ENCODE results near the gene MS4A13. TPM values are rescaled to one million over a fixed set of nuclear protein-coding genes. Genes with fewer than 3 reads are reported as not detected.

The MS4A13 gene
- total RNA-seq, 4 donors from 2014 or later, result not detected

DNA sequence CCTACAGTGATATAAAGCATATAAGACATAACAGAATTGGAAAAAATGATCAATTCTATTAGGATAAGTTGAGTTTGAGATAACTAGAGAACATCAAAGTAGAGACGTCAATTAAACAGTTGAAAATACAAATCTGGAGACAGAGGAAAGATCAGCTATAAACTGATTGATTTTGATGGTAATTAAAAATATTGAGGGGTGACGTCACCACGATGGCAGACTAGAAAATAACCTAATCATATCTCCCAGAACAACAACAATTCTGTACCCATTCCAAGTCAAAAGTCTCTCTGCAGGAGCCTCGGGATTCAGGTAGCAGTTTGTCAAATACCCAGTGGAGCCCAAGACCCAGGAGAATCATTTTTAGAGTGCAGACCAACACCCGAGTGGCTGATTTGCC, 28.9 kb downstream of the MS4A13 start:
- ATAC-seq (ENCODE audit: low FRiP score), result no peak
- DNase-seq (ENCODE audit: low spot score), result no peak
- TF ChIP-seq CTCF (IDR thresholded peaks at IDR 0.05), result no peak

- no peak for DNase-seq (ENCODE audit: low spot score)
- no peak for ATAC-seq (ENCODE audit: low FRiP score)
- TF ChIP-seq CTCF (IDR thresholded peaks at IDR 0.05), result no peak
Measured at GRCh38 chr11:60561254-60561653, 46.1 kb downstream of the MS4A13 start.

DNA sequence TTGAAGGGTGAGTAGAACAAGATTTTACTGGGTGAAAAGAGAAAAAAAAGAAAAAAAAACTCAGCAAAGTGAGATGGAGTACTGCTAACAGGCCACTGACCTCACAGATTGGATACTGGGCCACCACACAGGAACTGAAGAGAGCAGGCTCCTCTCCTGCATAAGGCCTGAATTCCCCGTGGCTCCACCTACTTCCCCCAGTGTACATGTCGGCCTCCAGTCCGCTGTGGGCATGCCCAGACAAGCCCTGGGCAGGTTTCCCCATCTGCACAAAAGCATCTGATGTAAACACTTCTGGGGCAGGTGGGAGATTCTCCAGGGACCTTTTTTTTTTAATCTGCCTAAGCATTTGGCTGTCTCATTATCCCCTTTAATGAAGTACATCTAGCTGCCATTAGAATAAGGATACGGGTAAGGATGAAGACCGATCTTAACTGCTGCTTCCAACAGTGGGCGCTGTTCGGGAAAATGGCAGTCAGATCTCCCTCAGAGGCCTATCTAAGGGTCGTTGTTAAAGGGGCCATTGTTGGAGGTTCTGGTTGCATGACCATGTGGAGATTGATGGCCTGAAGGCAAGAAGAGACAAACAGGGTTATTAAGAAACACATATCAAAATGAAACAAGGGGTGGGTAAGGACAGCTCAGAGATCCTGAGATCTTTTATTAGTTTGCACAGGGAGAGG, 48.5 kb downstream of the MS4A13 start:
- DNase-seq (ENCODE audit: low spot score), result no peak
- no peak for ATAC-seq (ENCODE audit: low FRiP score)
- TF ChIP-seq CTCF (IDR thresholded peaks at IDR 0.05), result no peak

DNA sequence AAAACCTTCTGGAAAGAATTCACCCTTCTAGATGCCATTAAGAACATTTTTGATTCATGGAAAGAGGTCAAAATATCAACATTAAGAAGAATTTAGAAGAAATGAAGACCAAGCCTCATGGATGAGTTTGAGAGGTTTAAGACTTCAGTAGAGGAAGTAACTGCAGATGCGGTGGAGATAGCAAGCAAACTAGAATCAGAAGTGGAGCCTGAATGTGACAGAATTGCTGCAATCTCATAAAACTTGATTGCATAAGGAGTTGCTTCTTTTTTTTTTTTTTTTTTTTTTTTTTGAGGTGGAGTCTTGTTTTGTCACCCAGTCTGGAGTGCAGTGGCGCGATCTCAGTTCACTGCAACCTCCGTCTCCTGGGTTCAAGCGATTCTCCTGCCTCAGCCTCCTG, 51.6 kb downstream of the MS4A13 start:
- TF ChIP-seq CTCF (IDR thresholded peaks at IDR 0.05), result no peak
- no peak for ATAC-seq (ENCODE audit: low FRiP score)
- no peak for DNase-seq (ENCODE audit: low spot score)

GRCh38 chr11:60570970-60571369, 55.8 kb downstream of the MS4A13 start:
- DNase-seq (ENCODE audit: low spot score), result no peak
- no peak for ATAC-seq (ENCODE audit: low FRiP score)
- no peak for TF ChIP-seq CTCF (IDR thresholded peaks at IDR 0.05)

DNA sequence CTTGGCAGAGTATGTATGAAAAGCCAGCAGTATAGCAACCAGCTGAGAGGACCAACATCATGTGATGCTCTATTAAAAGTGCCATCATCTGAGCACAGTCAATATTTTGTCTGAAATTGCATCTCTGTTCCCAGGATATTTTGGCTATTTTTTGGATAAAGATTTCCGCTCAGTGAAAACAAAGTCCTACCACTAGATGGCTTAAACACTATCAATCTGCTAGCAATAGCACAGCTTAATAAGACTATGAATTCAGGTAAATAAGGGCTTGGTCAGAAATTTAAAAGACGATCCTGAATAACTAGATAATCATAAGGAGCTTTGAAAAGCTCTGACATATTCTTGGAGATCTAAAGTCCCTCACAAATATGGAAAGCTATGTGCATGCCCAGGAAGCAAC, 74.4 kb downstream of the MS4A13 start:
- ATAC-seq (ENCODE audit: low FRiP score) (no peak), DNase-seq (ENCODE audit: low spot score) (no peak)
- TF ChIP-seq CTCF (IDR thresholded peaks at IDR 0.05), result no peak

Other genes with a start within 250 kb of the MS4A13 start
- gene MS4A4A, start 234.7 kb upstream of the MS4A13 start, total RNA-seq, result 100 to 1,000 TPM in 2 of 4 donors, 10 to 100 TPM in 2; 61.3 to 131 (median 103) TPM
- gene MS4A6E, start 188.1 kb upstream of the MS4A13 start, total RNA-seq, result 10 to 100 TPM in 1 of 4 donors, 1 to 10 TPM in 1, not detected in 2; 3.8 to 10.4 TPM
- gene MS4A7, start 136.9 kb upstream of the MS4A13 start, total RNA-seq, result 100 to 1,000 TPM in 2 of 4 donors, 10 to 100 TPM in 2; 88.0 to 222 (median 103) TPM
- gene MS4A14, start 118.9 kb upstream of the MS4A13 start, total RNA-seq, result 1 to 10 TPM; 1.4 to 9.9 (median 4.7) TPM
- gene MS4A5, start 85.8 kb upstream of the MS4A13 start, total RNA-seq, result not detected
- 1 to 10 TPM in 3 of 4 donors, under 1 TPM in 1; 0.96 to 4.5 (median 2.3) TPM for gene MS4A1, start 59.5 kb upstream of the MS4A13 start, total RNA-seq
- not detected for gene MS4A12, start 22.6 kb upstream of the MS4A13 start, total RNA-seq
- not detected for gene MS4A8, start 184.2 kb downstream of the MS4A13 start, total RNA-seq
- gene MS4A18, start 209.3 kb downstream of the MS4A13 start, total RNA-seq, result not detected
- not detected for gene MS4A15, start 241.5 kb downstream of the MS4A13 start, total RNA-seq

All from omental fat pad (tissue), 4 donors.